Large intestine (tissue), 3 donors: ENCODE measurements around the gene TUBA8. TPM values are rescaled to one million over a fixed set of nuclear protein-coding genes. Genes with fewer than 3 reads are reported as not detected.
"Not testable (repeated sequence)": the region's sequence is repeated elsewhere in the genome, so short reads cannot be mapped to it uniquely, and the experiment has no call there.

Experiments used
- DNase-seq, 2 donors: peaks; one replicate each; pipeline versions ENCODE4 v3.0.0 to v3.0.0-alpha.2; 2013
- H3K27ac ChIP-seq: one replicate; pipeline ENCODE4 v1.5.1; 2013; ENCODE audit warnings: low read length
- H3K27me3 ChIP-seq: 2 replicates; pipeline ENCODE4 v1.6.1; 2013; ENCODE audit warnings: low read length; ENCODE audit not compliant: control insufficient read depth, insufficient read depth
- H3K36me3 ChIP-seq: 2 replicates; pipeline ENCODE4 v1.6.1; 2013; ENCODE audit warnings: low read length; ENCODE audit not compliant: control insufficient read depth, insufficient read depth
- H3K4me1 ChIP-seq: one replicate; pipeline ENCODE4 v1.6.1; 2013; ENCODE audit warnings: low read length; ENCODE audit not compliant: control insufficient read depth, insufficient read depth
- H3K4me3 ChIP-seq: one replicate; pipeline ENCODE4 v1.5.1; 2013; ENCODE audit warnings: low read length
- H3K9me3 ChIP-seq: one replicate; pipeline ENCODE4 v1.6.1; 2013; ENCODE audit warnings: mild to moderate bottlenecking, low read depth, low read length, moderate library complexity; ENCODE audit not compliant: control insufficient read depth
- WGBS: methylation state at CpG from one replicate; pipeline ENCODE4 v1.1.5; 2013; ENCODE audit warnings: low lambda C conversion rate; ENCODE audit not compliant: insufficient coverage; 5-methylcytosine and 5-hydroxymethylcytosine counted together
- polyA plus RNA-seq: library from polyadenylated mRNA; unstranded; fragments of 120-200 nt; gene quantifications from one replicate; pipeline ENCODE4 v1.2.1, GENCODE V29; 2013

Gene TUBA8
- polyA plus RNA-seq, 1 donor, result 1.9 TPM

DNA sequence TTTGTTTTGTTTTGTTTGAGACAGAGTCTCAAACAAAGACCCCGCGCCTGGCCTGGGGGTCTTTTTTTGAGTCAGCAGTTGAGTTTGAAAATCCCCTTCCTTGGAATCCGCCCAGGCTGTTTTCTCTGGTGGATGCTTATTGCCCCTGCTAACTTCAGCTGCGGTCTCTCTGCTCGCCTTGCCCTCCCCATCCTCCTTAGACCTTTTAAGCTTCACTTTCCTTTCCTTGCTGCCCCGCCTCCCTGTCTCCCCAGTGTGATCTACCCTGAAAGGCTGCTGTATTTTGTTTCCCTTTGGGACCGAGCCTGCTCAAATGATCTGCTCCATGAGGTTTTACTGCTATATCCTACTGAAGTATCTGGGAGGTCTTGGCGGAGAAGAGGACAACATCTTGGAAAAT is 41.9 kb downstream of the TUBA8 start:
- peaks cover 13% of the 10 kb centered on the region for H3K4me1 ChIP-seq
- no peaks in the 10 kb centered on the region for H3K9me3 ChIP-seq
- no CpG with 5 or more reads among the region's 8 CpGs for WGBS
- no peaks in the 10 kb centered on the region for H3K27me3 ChIP-seq
- DNase-seq, result no peak
- H3K27ac ChIP-seq, result no peak overlapping the region
- no peak overlapping the region for H3K4me3 ChIP-seq
- H3K36me3 ChIP-seq, result no peaks in the 10 kb centered on the region

DNA sequence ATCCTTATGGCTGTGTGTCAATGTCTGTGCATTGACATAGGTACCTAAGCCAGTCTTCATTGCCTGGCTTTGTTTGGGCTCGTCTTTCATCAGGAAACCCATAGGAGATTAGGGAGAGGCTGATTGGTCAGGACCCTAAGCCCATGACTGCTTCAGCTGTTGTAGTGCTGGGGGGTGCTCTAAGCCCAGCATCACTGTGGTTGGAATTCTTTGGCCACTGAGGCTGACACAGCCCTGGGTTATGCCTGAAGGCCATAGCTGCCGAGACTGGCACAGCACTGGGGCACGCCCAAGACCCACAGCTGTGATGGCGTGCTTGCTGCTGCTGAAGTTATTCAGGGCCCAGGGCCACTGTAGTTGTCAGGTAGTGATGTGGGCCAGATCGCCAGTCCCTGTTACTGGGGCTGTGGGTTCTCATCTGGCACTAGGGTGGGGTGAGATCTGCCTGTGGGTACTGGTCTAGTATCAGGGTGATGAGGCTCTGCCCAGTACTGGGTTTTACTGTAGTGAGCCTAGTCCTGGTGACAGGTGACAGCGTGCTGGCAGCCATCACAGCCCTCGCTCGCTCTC is 44.3 kb downstream of the TUBA8 start:
- no CpG with 5 or more reads among the region's 8 CpGs for WGBS
- Histone ChIP-seq H3K4me3 (no peak overlapping the region), H3K4me1 (peaks cover 2% of the 10 kb centered on the region), H3K36me3 (no peaks in the 10 kb centered on the region), H3K9me3 (no peaks in the 10 kb centered on the region), H3K27me3 (no peaks in the 10 kb centered on the region), H3K27ac (no peak overlapping the region)
- DNase-seq, result no peak

DNA sequence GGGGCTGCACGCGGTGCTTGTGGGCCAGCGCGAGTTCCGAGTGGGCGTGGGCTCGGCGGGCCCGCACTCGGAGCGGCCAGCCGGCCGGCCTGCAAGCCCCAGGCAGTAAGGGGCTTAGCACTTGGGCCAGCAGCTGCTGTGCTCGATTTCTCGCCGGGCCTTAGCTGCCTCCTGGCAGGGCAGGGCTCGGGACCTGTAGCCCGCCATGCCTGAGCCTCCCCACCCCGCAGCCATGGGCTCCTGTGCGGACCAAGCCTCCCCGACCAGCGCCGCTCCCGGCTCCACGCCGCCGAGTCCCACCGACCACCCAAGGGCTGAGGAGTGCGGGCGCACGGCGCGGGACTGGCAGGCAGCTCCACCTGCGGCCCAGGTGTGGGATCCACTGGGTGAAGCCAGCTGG is 44.9 kb downstream of the TUBA8 start:
- not testable (repeated sequence) for H3K27ac ChIP-seq, H3K4me1 ChIP-seq, H3K27me3 ChIP-seq, H3K4me3 ChIP-seq, H3K36me3 ChIP-seq, H3K9me3 ChIP-seq, DNase-seq
- no CpG with 5 or more reads among the region's 34 CpGs for WGBS

DNA sequence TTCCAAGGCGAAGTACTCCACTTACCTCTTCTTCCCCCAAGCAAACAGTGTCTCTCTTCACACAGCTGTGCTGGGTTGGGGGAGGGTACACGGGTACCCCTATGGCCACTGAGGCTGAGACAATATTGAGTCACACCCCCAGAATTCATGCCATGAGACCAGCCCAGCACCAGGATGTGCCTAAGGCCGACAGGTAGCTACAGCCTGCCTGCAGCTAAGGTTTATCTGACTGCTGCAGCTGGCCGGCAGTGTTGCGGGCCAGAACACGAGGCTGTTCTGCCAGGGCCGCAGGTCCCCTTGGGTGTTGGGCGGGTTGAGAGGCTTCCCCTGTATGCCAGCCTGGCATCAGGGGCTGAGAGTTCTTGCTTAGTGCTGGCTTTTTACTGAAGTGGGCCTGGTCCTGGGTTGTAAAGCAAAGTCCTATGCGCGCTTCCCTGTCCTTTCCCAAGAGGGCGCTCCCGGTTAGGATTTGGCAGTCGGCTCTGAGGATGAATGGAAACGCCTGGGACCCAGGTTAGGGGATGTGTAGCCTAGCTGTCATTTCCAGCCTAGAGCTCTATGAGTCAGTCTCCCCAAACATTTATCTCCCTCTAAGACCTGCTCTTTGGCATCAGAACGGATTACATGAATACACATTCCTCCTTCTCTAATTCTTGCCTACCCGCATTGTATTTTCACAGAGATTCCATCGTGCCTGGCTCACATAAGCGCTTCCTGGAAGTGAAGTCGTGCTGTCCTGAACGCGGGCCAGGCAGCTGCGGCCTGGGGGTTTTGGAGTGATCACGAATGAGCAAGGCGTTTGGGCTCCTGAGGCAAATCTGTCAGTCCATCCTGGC is 46.5 kb downstream of the TUBA8 start:
- 51% methylated on average over 6 of the region's 24 CpGs for WGBS
- Histone ChIP-seq H3K36me3 (no peaks in the 10 kb centered on the region), H3K27ac (no peak overlapping the region), H3K4me3 (no peak overlapping the region), H3K4me1 (peaks cover 2% of the 10 kb centered on the region), H3K27me3 (no peaks in the 10 kb centered on the region), H3K9me3 (no peaks in the 10 kb centered on the region)
- peak; percentile 69 to 72 for DNase-seq

DNA sequence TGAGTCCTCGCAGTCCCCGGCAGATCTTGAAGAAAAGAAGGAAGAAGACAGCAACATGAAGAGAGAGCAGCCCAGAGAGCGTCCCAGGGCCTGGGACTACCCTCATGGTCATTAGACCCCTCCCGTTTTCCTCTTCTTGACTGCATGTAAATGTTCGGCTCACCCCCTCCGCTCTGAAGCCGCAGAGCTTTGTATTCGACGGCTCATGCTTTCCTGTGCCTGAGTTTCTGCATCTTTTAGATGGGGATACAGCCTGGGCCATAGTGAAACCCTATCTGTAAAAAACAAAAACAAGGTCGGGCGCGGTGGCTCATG is 47.1 kb downstream of the TUBA8 start:
- no peaks in the 10 kb centered on the region for H3K9me3 ChIP-seq
- no peak overlapping the region for H3K27ac ChIP-seq
- no peaks in the 10 kb centered on the region for H3K27me3 ChIP-seq
- peaks cover 2% of the 10 kb centered on the region for H3K4me1 ChIP-seq
- H3K4me3 ChIP-seq, result no peak overlapping the region
- no peak for DNase-seq
- no peaks in the 10 kb centered on the region for H3K36me3 ChIP-seq
- no CpG with 5 or more reads among the region's 12 CpGs for WGBS

DNA sequence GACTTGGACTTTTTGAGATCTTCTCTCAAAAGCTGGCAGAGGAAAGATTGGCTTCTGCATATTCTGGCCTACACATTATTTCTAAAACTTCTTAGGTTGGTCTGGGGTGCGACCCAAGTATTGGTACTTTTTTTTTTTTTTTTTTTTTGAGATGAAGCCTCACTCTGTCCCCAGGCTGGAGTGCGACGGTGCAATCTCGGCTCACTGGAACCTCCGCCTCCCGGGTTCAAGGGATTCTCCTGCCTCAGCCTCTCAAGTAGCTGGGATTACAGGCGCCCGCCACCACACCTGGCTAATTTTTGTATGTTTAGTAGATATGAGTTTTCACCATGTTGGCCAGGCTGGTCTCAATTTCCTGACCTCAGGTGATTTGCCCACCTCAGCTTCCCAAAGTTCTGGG is 50.0 kb downstream of the TUBA8 start:
- no CpG with 5 or more reads among the region's 8 CpGs for WGBS
- H3K4me1 ChIP-seq, H3K9me3 ChIP-seq, H3K4me3 ChIP-seq, DNase-seq, H3K27ac ChIP-seq, H3K36me3 ChIP-seq, H3K27me3 ChIP-seq: not testable (repeated sequence)

DNA sequence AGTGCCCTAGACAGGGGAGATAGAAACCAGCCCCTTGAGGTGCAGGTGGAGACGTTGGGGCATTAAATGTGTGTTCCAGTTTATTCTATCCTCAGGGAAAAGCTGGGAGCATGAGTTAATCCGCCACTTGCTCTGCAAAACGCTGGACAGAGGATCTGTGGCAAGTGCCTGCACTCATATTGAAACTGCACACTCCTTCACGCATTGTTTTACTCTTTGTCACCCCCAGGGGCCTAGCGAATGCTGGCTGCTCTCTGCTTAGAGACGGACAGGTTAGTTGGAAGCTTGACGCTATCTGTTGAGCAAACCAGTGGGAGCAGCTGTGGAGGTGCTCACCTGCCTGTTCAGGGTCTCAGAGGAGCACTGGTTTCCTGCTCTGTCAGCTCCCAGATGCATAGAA is 53.2 kb downstream of the TUBA8 start:
- 33% methylated on average over 1 of the region's 7 CpGs for WGBS
- not testable (repeated sequence) for H3K27ac ChIP-seq, H3K9me3 ChIP-seq, H3K27me3 ChIP-seq, H3K4me3 ChIP-seq, H3K36me3 ChIP-seq, H3K4me1 ChIP-seq, DNase-seq

DNA sequence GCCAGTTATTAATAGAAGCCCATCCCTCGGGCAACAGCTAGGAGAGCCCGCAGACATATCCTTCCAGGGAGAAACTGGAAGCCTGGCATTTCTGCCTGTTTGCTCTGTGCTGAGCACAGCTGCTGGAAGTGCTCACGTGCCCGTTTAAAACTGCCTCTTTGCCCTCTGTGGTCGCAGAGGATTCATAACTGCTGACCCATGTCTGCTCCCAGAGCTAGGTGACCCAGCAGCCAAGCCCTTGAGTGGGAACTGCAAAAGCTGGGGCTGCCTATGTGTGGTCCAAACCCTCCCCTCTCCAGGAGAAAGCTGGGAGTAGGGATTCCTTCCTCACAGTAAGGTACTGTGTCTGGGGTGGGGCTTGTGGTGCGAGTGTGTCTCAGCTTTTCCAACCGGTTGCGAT is 54.0 kb downstream of the TUBA8 start:
- not testable (repeated sequence) for DNase-seq, H3K9me3 ChIP-seq, H3K36me3 ChIP-seq, H3K4me1 ChIP-seq, H3K27me3 ChIP-seq, H3K4me3 ChIP-seq, H3K27ac ChIP-seq
- no CpG with 5 or more reads among the region's 8 CpGs for WGBS

DNA sequence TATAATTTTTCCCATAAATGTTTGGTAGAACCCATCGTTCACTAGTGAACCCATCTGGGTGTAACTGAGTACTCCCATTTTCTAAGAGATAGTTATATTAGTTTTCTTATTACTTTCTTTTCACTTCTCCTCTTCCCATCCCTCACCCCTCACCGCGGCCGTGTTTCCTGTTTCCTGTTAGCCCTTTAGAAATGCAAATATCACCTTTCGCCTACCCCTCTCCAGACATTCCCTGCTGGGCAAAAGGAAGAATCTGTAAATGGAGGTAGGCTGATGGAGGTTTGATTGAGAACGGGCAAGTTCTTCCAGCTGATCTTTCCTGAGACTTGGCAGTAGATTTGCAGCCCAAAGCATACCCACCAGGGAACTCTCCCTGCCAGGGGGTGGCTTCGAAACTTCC is 54.7 kb downstream of the TUBA8 start:
- H3K27me3 ChIP-seq, H3K9me3 ChIP-seq, H3K27ac ChIP-seq, DNase-seq, H3K36me3 ChIP-seq, H3K4me1 ChIP-seq, H3K4me3 ChIP-seq: not testable (repeated sequence)
- no CpG with 5 or more reads among the region's 7 CpGs for WGBS

DNA sequence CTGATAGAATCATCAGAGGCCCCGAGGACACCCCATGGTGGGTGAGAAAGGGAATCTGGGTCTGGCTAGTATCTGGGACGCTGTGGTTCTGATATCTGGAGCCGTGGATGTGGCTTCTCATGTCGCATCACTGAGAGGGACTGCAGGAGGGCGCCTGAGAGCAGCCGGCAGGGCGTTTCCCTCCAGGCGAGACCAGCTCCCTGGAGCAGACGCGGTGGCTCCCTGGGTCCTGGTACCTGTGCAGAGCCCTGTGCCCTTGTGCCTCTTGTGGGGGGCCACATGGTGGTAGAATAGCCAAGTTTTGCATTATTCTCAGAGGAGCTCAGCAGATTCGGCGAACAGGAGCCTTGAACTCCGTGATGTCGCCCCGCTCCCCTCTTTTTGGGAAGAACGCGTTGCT is 59.7 kb downstream of the TUBA8 start:
- no CpG with 5 or more reads among the region's 17 CpGs for WGBS
- not testable (repeated sequence) for H3K4me3 ChIP-seq, H3K4me1 ChIP-seq, H3K27me3 ChIP-seq, H3K9me3 ChIP-seq, DNase-seq, H3K27ac ChIP-seq, H3K36me3 ChIP-seq

DNA sequence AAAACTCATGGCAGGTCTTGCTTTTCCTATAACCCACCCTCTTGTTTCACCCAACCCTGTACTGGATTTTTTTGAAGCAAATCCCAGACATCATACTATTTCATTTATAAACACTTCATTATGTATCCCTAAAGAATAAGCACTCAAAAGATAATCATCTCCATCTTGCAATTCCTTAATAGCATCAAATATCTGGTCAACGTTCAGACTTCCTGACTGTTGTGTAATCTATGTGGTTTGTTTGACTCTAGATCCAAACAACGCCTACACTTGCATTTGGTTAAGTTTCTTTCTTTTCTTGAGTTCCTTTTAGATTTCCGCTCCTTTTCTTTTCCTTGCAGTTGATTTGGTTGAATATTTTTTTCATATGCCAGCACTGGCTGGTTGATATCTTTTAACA is 61.6 kb downstream of the TUBA8 start:
- not testable (repeated sequence) for H3K9me3 ChIP-seq, H3K27ac ChIP-seq, H3K36me3 ChIP-seq, H3K4me1 ChIP-seq, DNase-seq, H3K4me3 ChIP-seq, H3K27me3 ChIP-seq
- no CpG with 5 or more reads among the region's 3 CpGs for WGBS
